HG03175 (cell line): ENCODE measurements around the gene DUSP21.
"Not testable (repeated sequence)": the region's sequence is repeated elsewhere in the genome, so short reads cannot be mapped to it uniquely, and the experiment has no call there.

ENCODE experiments used
- ATAC-seq: cut with Tn5 transposase; IDR thresholded peaks from one replicate; pipeline ENCODE4 v1.9.1; 2021; ENCODE audit warnings: mild to moderate bottlenecking, moderate library complexity; ENCODE audit not compliant: unreplicated experiment

The DUSP21 gene

GRCh38 chrX:44875185-44875489, 31.3 kb downstream of the DUSP21 start:
- ATAC-seq: no peak

GRCh38 chrX:44876086-44876485, 32.3 kb downstream of the DUSP21 start:
- ATAC-seq: no peak

DNA sequence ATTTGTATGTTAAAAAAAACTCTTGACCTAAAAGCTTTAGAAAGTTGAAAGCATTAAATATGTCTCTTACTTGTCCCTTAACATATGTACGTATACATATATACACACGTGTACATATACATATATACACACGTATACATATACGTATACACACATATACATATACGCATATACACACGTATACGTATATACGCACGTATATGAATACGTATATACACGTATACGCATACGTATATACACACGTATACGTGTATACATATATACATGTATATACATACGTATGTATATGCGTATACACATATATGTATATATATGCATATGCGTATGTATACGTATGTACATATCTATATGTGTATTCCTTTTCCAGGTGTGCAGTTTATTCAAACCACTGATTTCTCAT, 32.9 kb downstream of the DUSP21 start:
- no peak for ATAC-seq

GRCh38 chrX:44878780-44879179, 35.0 kb downstream of the DUSP21 start:
- ATAC-seq: no peak

- ATAC-seq: no peak
Observed at GRCh38 chrX:44881549-44881948, 37.7 kb downstream of the DUSP21 start.

- ATAC-seq: no peak
Observed at GRCh38 chrX:44882635-44883034, 38.8 kb downstream of the DUSP21 start.

GRCh38 chrX:44884944-44885343, 41.1 kb downstream of the DUSP21 start:
- ATAC-seq: no peak

- no peak for ATAC-seq
Observed at GRCh38 chrX:44889824-44890223, 46.0 kb downstream of the DUSP21 start.

GRCh38 chrX:44890247-44890646, 46.4 kb downstream of the DUSP21 start:
- no peak for ATAC-seq

DNA sequence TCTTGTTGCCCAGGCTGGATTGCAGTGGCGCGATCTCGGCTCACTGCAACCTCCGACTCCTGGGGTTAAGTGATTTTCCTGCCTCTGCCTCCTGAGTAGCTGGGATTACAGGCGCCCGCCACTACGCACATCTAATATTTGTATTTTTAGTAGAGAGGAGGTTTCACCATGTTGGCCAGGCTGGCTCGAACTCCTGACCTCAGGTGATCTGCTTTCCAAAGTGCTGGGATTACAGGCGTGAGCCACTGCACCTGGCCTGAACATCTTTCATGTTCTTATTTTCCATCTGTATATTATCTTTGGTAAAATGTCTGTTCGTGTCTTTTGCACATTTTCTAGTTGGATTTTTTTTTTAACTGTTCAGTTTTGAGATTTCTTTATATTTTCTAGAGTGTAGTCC, 46.9 kb downstream of the DUSP21 start:
- not testable (repeated sequence) for ATAC-seq

DNA sequence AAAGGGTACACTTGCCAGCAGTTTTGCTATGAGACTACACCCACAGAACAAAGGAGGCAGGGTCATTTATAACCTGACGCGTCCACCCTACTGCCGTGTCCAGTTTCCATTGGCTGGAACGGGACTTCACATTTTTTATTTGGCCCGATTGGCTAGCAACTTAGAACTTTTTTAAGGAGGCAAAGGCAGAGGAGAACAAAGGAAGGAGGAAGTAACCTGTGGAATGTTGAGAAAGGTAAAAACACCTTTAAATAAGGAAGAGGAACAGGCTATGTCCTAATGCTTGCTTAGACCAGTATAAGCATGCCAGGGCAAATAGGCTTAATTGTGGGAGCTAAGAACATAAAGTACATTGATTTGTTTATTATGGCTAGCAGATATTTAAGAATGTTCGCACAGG, 47.8 kb downstream of the DUSP21 start:
- no peak for ATAC-seq
